GM19467 (cell line): ENCODE measurements around the gene RMND5B.
"Not testable (repeated sequence)": the region's sequence is repeated elsewhere in the genome, so short reads cannot be mapped to it uniquely, and the experiment has no call there.

Source experiments
- ATAC-seq: cut with Tn5 transposase; IDR thresholded peaks from one replicate; pipeline ENCODE4 v1.9.1; 2021; ENCODE audit warnings: mild to moderate bottlenecking, moderate library complexity; ENCODE audit not compliant: unreplicated experiment

The RMND5B gene

GRCh38 chr5:178163772-178164735 lies 33.2 kb downstream of the RMND5B start:
- ATAC-seq, result peak; percentile 89

- no peak for ATAC-seq
These were observed 34.8 kb downstream of the RMND5B start for GRCh38 chr5:178165581-178165980.

GRCh38 chr5:178170455-178170854 lies 39.6 kb downstream of the RMND5B start:
- ATAC-seq, result no peak

- ATAC-seq, result no peak
These were observed 43.6 kb downstream of the RMND5B start for GRCh38 chr5:178174456-178174855.

GRCh38 chr5:178176791-178177190 lies 46.0 kb downstream of the RMND5B start:
- no peak for ATAC-seq

- ATAC-seq, result no peak
These were observed 46.8 kb downstream of the RMND5B start for GRCh38 chr5:178177569-178177968.

- no peak for ATAC-seq
These were observed 49.5 kb downstream of the RMND5B start for GRCh38 chr5:178180141-178180863.

GRCh38 chr5:178182158-178182876 lies 51.5 kb downstream of the RMND5B start:
- ATAC-seq, result no peak

- no peak for ATAC-seq
These were observed 55.6 kb downstream of the RMND5B start for GRCh38 chr5:178186427-178186826.

GRCh38 chr5:178187014-178187413 lies 56.2 kb downstream of the RMND5B start, which contains the start of gene GMCL2:
GMCL2 (minus strand) TSS chr5:178187371; CDS start chr5:178187299, 72 bp downstream.
- ATAC-seq, result no peak

GRCh38 chr5:178189433-178189832 lies 58.6 kb downstream of the RMND5B start:
- no peak for ATAC-seq

GRCh38 chr5:178191661-178192060 lies 60.8 kb downstream of the RMND5B start:
- no peak for ATAC-seq

GRCh38 chr5:178192244-178192643 lies 61.4 kb downstream of the RMND5B start:
- ATAC-seq, result no peak

- no peak for ATAC-seq
These were observed 62.0 kb downstream of the RMND5B start for GRCh38 chr5:178192787-178193186.

GRCh38 chr5:178193251-178193809 lies 62.5 kb downstream of the RMND5B start:
- ATAC-seq, result no peak

- ATAC-seq, result no peak
These were observed 63.2 kb downstream of the RMND5B start for GRCh38 chr5:178194026-178194425.

GRCh38 chr5:178196281-178196812 lies 65.5 kb downstream of the RMND5B start:
- no peak for ATAC-seq

GRCh38 chr5:178196986-178197385 lies 66.2 kb downstream of the RMND5B start:
- ATAC-seq, result no peak

- ATAC-seq, result not testable (repeated sequence)
These were observed 67.3 kb downstream of the RMND5B start for GRCh38 chr5:178198151-178198550.

GRCh38 chr5:178198706-178199105 lies 67.9 kb downstream of the RMND5B start:
- ATAC-seq, result no peak
